ENCODE results near the gene FBXW5.

DNA sequence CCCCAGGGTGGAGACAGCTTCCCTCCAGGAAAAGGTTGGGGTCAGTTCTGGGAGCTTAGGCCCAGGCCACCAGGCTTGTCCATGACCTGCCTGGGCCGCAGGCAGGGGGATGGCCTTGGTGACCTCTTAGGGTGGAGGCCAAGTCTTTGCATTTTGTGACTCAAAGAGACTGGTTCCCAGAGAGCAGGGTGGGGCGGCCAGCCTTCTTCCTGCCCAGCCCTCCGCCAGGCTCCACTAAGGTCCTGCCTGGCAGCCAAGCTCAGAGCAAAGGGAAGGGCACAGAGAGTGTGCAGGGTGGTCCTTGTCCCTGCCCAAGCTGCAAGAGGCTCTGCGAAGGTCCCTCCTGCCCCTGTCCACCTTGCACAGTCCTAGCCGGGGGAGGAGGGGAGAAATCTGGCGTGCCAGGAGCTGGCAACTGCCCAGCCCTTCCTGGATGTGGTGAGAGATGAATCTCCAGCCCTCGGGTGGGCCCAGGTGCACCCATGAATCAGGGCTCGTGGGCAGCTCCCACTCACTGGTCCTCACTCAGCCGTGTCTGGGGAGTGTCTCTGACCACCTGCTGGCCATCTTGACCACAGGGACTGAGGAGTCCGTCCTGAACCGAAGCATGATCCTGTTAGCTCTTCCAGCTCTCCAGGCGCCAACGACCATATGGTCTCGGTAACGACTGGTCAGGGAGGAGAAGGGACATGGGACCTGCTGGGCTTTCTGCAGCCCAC lies 30.4 kb upstream of the FBXW5 start:
- no peak for TF ChIP-seq CTCF (IDR thresholded peaks at IDR 0.05)
- no peak for TF ChIP-seq SIN3A (IDR thresholded peaks at IDR 0.05; ENCODE audit: borderline replicate concordance, insufficient read depth, low read depth, low read length)
